GM18951 (cell line): ENCODE measurements around the gene KCNQ2.
"Not testable (repeated sequence)": the region's sequence is repeated elsewhere in the genome, so short reads cannot be mapped to it uniquely, and the experiment has no call there.

ENCODE experiments used
- POLR2A ChIP-seq: IDR thresholded peaks from 4 replicates; pipeline ENCODE4 v1.6.1; 2011; ENCODE audit warnings: mild to moderate bottlenecking; ENCODE audit not compliant: insufficient read length, insufficient read depth; ENCODE audit errors: extremely low read depth
- in situ Hi-C: fragments of 300-500 bp; cut with MboI; formaldehyde crosslinking; loops from one replicate; pipeline ENCODE4 v1.12.0; 2022; ENCODE audit warnings: low sequenced_read_pairs, mixed read lengths, inconsistent platforms; ENCODE audit not compliant: unreplicated experiment

Gene KCNQ2

GRCh38 chr20:63491635-63492230 lies 19.3 kb upstream of the KCNQ2 start:
- in situ Hi-C loops: no loop called here
- no peak for TF ChIP-seq POLR2A

GRCh38 chr20:63491078-63491477 lies 18.6 kb upstream of the KCNQ2 start:
- in situ Hi-C loops: no loop called here
- no peak for TF ChIP-seq POLR2A

GRCh38 chr20:63490416-63490815 lies 18.0 kb upstream of the KCNQ2 start:
- in situ Hi-C loops: no loop called here
- no peak for TF ChIP-seq POLR2A

- in situ Hi-C loops: no loop called here
- TF ChIP-seq POLR2A: no peak
These were observed 16.1 kb upstream of the KCNQ2 start for GRCh38 chr20:63488315-63489251.

GRCh38 chr20:63487781-63488241 lies 15.4 kb upstream of the KCNQ2 start:
- TF ChIP-seq POLR2A: no peak
- in situ Hi-C loops: no loop called here

GRCh38 chr20:63487116-63487764 lies 14.8 kb upstream of the KCNQ2 start:
- TF ChIP-seq POLR2A: no peak
- in situ Hi-C loops: no loop called here

- TF ChIP-seq POLR2A: no peak
- in situ Hi-C loops: no loop called here
These were observed 13.9 kb upstream of the KCNQ2 start for GRCh38 chr20:63486300-63486855.

- in situ Hi-C loops: no loop called here
- TF ChIP-seq POLR2A: no peak
These were observed 12.4 kb upstream of the KCNQ2 start for GRCh38 chr20:63484651-63485403.

- no peak for TF ChIP-seq POLR2A
- in situ Hi-C loops: no loop called here
These were observed 11.8 kb upstream of the KCNQ2 start for GRCh38 chr20:63484236-63484635.

- in situ Hi-C loops: no loop called here
- no peak for TF ChIP-seq POLR2A
These were observed 11.4 kb upstream of the KCNQ2 start for GRCh38 chr20:63483834-63484233.

- in situ Hi-C loops: no loop called here
- no peak for TF ChIP-seq POLR2A
These were observed 9.6 kb upstream of the KCNQ2 start for GRCh38 chr20:63482021-63482587.

GRCh38 chr20:63481503-63481902 lies 9.0 kb upstream of the KCNQ2 start:
- in situ Hi-C loops: no loop called here
- no peak for TF ChIP-seq POLR2A

- in situ Hi-C loops: not testable (repeated sequence)
These were observed 7.4 kb upstream of the KCNQ2 start for GRCh38 chr20:63479695-63480419.
